NAMALWA (cell line): ENCODE data around the gene RNF5.
"Not testable (repeated sequence)": the region's sequence is repeated elsewhere in the genome, so short reads cannot be mapped to it uniquely, and the experiment has no call there.

ENCODE experiments used
- DNase-seq: peaks from one replicate; pipeline ENCODE4 v3.0.0-alpha.2; 2015; ENCODE audit warnings: low spot score

RNF5 gene

DNA sequence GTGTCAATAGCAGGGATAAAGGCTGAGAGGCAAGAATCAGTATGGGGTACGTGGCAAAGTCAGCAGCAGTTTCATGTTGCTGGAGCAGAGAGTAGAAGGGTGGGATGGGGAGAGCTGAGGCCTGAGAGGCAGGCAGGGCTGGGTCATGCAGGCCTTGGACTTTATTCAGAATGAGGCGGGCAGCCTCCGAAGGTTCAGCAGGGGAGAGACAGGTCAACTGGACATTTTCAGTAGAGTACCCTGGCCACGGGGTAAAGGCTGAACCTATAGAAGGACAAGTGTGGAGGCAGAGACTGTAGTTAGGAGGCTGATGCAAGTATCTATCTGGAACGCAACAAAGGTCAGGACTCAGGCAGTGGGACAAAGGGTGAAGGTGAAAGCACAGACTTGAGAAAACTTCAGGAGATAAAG is 32.0 kb downstream of the RNF5 start:
- DNase-seq, result no peak

- not testable (repeated sequence) for DNase-seq
These were observed 33.2 kb downstream of the RNF5 start for GRCh38 chr6:32211432-32211831.

GRCh38 chr6:32212076-32212760 is 34.0 kb downstream of the RNF5 start:
- no peak for DNase-seq

GRCh38 chr6:32213649-32214048 is 35.4 kb downstream of the RNF5 start:
- no peak for DNase-seq

GRCh38 chr6:32214126-32214525 is 35.9 kb downstream of the RNF5 start:
- DNase-seq, result no peak

GRCh38 chr6:32215617-32216016 is 37.4 kb downstream of the RNF5 start:
- DNase-seq, result no peak

- no peak for DNase-seq
These were observed 38.1 kb downstream of the RNF5 start for GRCh38 chr6:32216285-32216684.

GRCh38 chr6:32216998-32217397 is 38.8 kb downstream of the RNF5 start:
- DNase-seq, result no peak

DNA sequence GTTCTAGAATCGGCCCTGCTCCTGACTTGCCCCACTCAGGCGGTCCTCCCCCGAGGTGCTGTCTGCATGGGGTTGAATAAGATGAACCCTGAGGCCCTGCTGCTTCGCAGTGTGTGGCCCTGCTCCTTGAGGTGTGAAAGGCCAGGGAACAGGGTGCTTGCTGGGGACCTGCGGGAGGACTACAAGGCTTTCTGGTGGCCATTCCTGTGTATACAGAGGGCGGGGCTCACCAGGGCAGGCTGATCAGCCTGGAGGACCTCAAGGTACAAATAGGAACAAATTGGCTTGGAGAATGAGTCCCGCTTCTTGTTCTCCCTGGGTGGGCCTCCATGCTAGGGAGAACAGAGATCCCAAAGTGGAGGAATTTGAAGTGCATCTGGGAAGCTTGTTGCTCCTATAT is 40.0 kb downstream of the RNF5 start:
- no peak for DNase-seq

DNA sequence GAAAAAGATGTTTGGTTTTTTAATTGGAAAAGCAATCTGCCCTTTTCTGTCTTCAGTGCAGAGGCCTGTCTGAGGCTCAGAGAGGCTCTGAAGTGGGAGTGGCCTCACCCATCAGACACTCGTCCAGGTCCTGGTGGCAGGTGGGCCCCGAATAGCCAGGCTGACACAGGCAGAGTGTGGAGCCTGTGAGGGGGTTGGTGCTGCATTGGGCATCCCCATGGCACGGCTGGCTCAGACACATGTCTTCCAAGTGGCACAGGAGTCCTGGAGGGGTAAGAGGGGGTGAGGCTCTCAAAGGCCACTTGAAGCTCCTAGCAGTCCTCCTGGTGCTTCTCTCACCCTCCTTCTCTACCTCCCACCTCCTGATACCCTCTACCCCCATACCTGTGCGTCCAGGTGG is 41.8 kb downstream of the RNF5 start:
- no peak for DNase-seq

DNA sequence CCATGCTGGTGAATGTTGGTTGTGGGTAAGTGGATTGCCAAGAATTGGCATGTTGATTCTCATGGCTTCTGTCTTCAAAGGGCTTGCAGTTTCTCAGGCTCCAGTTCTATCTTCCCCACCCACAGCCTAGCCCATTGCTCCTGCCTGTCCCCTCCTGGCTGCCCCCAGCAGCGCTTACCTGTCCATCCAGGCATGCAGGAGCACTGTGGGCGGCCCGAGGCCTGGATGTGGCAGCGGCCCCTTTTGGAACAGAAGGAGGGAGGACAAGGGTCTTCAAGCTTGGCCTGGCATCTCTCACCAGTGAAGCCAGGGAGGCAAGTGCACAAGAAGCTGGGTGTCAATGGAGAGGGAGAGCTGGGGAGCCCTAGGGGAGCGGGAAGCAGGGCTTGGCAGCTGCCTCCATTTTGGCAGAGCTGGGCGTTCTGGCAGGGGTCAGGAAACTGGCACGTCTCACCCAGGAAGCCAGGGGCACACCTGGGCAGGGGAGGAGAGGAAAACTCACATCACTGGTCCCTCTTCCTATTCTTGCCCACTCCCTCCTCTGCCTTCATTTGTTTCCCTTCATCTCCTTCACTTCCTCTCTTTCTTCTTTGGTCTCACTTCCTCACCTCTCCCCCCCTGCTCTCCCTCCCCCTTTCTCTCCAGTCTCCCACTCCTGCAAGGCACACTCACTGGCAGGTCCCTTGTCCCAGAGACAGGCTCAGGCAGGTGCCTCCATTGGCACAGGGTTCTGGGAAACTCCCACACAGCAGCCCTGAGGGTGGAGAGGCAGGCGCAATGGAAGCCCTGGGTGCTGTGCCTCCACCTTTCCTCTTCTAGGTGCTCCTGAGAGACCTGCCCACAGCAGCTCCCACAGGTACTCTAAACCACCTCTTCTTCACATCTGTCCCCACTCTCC is 44.4 kb downstream of the RNF5 start:
- DNase-seq, result no peak

GRCh38 chr6:32223258-32224235 is 45.3 kb downstream of the RNF5 start, which contains the start of gene NOTCH4:
NOTCH4 (minus strand) TSS chr6:32224067; CDS start chr6:32223928, 139 bp downstream.
- no peak for DNase-seq

DNA sequence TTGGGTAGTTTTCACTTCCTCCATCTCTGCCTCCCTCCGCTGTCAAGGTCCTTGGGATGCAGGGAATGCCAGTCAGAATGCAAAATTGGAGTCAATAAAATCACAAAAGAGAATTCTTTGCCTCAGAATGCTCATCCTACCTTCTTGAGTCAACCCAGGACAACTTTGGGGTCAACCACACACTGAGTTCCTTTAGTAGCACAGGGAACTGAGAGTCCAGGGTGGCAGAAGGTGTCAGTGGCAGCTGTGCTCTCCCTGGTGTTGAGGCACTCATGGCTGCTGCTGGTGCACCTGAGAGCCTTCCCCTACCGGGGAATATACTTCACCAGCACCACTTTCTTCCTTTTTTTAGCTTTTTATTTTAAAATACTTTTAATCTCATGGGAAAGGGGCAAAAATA is 46.5 kb downstream of the RNF5 start:
- peak; percentile 22 for DNase-seq

GRCh38 chr6:32226434-32226833 is 48.2 kb downstream of the RNF5 start:
- no peak for DNase-seq
